A673 (cell line): ENCODE measurements around the gene KCNQ2. TPM values are rescaled to one million over a fixed set of nuclear protein-coding genes. Genes with fewer than 3 reads are reported as not detected.

Experiments
- BruUV-seq: library from RNA; stranded (reverse); fragments of 400-500 nt; replicated peaks from 2 replicates; lab custom pipeline; 2021; lab: Mats Ljungman, UMichigan
- CTCF ChIA-PET: fragments of 300-600 bp; sonication (Branson Sonifier 250); formaldehyde crosslinking; loops from one replicate; lab custom pipeline; 2022; ENCODE audit warnings: antibody characterized with exemption; lab: Charles Lee
- POLR2A ChIA-PET: fragments of 300-600 bp; sonication (Branson Sonifier 250); formaldehyde crosslinking; loops from one replicate; lab custom pipeline; 2022; ENCODE audit warnings: antibody characterized with exemption; ENCODE audit not compliant: low non-redundant PET; lab: Charles Lee
- DNase-seq: peaks from one replicate; pipeline ENCODE4 v3.0.0-alpha.2; 2015; ENCODE audit warnings: low spot score
- H3K27ac ChIP-seq: fragments of 200-600 bp; sonication (generic); 2 replicates; pipeline ENCODE4 v1.5.1; 2016; ENCODE audit warnings: mixed run types, low read depth, mild to moderate bottlenecking, mixed read lengths, antibody characterized with exemption, low read length; ENCODE audit not compliant: poor library complexity, severe bottlenecking
- H3K27me3 ChIP-seq: fragments of 200-600 bp; sonication (generic); replicated peaks from 2 replicates; pipeline ENCODE4 v1.6.1; 2017; ENCODE audit warnings: mixed run types, low read depth, mild to moderate bottlenecking, mixed read lengths, antibody characterized with exemption, low read length; ENCODE audit not compliant: insufficient read depth, poor library complexity
- H3K36me3 ChIP-seq: fragments of 200-600 bp; sonication (generic); 2 replicates; pipeline ENCODE4 v1.6.1; 2016; ENCODE audit warnings: mixed run types, mild to moderate bottlenecking, mixed read lengths, antibody characterized with exemption, low read length; ENCODE audit not compliant: insufficient read depth, poor library complexity, severe bottlenecking
- H3K4me1 ChIP-seq: fragments of 200-600 bp; sonication (generic); 2 replicates; pipeline ENCODE4 v1.6.1; 2017; ENCODE audit warnings: mixed run types, mild to moderate bottlenecking, mixed read lengths, antibody characterized with exemption, low read length; ENCODE audit not compliant: insufficient read depth, poor library complexity, severe bottlenecking
- H3K4me3 ChIP-seq: fragments of 200-600 bp; sonication (generic); 2 replicates; pipeline ENCODE4 v1.5.1; 2016; ENCODE audit warnings: low read depth, mixed run types, mild to moderate bottlenecking, mixed read lengths, low read length; ENCODE audit not compliant: poor library complexity, severe bottlenecking
- H3K9me3 ChIP-seq: fragments of 200-600 bp; sonication (generic); 2 replicates; pipeline ENCODE4 v1.6.1; 2016; ENCODE audit warnings: mixed run types, low read depth, mild to moderate bottlenecking, mixed read lengths, antibody characterized with exemption, low read length; ENCODE audit not compliant: poor library complexity, severe bottlenecking
- EZH2 ChIP-seq: fragments of 200-600 bp; sonication (generic); IDR thresholded peaks from 2 replicates; pipeline ENCODE4 v1.6.1; 2017; ENCODE audit warnings: borderline replicate concordance, low read depth, mild to moderate bottlenecking, mixed read lengths, antibody characterized with exemption, low read length; ENCODE audit not compliant: poor library complexity, severe bottlenecking
- intact Hi-C: fragments of 100-400 bp; cut with micrococcal nuclease; formaldehyde crosslinking; loops from one replicate; pipeline ENCODE4 v1.10.0; 2022; ENCODE audit not compliant: unreplicated experiment
- total RNA-seq: library from RNA; stranded (reverse); gene quantifications from 2 replicates; pipeline ENCODE4 v1.2.3, GENCODE V29; 2021
- TF ChIP-seq, protein P1 (sequence below): fragments of 300-800, 200-600 bp; sonication (generic); conservative IDR thresholded peaks from 2 replicates; pipeline ENCODE4 v1.5.1; 2017; ENCODE audit warnings: low read depth, mild to moderate bottlenecking, antibody characterized with exemption, low read length, moderate library complexity, mixed read lengths

Gene KCNQ2
- total RNA-seq, 1 experiment from 2014 or later, result 6.6 TPM

DNA sequence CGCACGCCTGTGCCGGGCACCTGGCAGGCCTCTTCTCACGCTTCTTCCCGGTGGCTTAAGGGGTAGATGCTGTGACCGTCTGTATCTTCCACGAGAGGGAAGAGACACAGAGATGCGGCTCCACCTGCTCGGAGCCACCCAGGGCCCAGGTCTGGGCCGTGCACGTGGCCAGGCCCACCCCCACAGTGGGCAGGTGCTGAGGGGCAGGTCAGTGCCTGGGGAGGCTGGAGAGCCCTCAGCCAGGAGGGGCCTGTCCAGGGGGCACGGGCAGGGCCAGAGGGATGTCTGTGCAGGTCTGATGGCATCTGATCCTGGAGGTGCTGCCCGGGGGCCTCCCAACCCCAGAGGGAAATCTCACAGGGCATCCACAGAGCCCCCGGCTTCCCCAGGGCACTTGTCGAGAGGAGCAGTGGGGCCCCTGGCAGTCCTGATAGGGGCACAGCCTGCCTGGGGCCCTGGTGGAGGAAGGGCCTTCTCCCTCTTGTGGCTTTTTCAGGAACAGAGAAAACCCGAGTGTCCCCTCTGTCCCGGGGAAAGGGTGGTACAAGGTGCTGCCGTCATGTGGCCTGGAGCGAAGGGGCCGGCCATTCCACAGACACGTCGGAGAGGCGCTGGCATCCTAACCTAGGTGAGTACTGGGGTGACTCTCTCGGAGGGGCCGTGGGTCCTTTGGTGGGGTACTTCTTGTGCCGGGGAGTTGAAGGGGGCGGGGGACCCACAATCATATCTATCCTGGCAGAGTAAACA, 61.1 kb downstream of the KCNQ2 start:
- BruUV-seq, result no TSS peak
- no peaks in the 10 kb centered on the region for H3K36me3 ChIP-seq
- H3K27me3 ChIP-seq, result peaks cover 14% of the 10 kb centered on the region
- no peak for DNase-seq
- H3K9me3 ChIP-seq, result no peaks in the 10 kb centered on the region
- no peaks in the 10 kb centered on the region for H3K4me1 ChIP-seq
- no peak overlapping the region for H3K4me3 ChIP-seq
- intact Hi-C loops, result no loop called here
- TF ChIP-seq, protein P1, sequence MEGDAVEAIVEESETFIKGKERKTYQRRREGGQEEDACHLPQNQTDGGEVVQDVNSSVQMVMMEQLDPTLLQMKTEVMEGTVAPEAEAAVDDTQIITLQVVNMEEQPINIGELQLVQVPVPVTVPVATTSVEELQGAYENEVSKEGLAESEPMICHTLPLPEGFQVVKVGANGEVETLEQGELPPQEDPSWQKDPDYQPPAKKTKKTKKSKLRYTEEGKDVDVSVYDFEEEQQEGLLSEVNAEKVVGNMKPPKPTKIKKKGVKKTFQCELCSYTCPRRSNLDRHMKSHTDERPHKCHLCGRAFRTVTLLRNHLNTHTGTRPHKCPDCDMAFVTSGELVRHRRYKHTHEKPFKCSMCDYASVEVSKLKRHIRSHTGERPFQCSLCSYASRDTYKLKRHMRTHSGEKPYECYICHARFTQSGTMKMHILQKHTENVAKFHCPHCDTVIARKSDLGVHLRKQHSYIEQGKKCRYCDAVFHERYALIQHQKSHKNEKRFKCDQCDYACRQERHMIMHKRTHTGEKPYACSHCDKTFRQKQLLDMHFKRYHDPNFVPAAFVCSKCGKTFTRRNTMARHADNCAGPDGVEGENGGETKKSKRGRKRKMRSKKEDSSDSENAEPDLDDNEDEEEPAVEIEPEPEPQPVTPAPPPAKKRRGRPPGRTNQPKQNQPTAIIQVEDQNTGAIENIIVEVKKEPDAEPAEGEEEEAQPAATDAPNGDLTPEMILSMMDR, result no peak
- no peak for TF ChIP-seq EZH2
- ChIA-PET CTCF (no interaction called here), POLR2A (no interaction called here)
- H3K27ac ChIP-seq, result no peak overlapping the region

GRCh38 chr20:63409834-63410435, 62.5 kb downstream of the KCNQ2 start:
- Histone ChIP-seq H3K9me3 (no peaks in the 10 kb centered on the region), H3K27ac (no peak overlapping the region), H3K36me3 (no peaks in the 10 kb centered on the region), H3K4me1 (no peaks in the 10 kb centered on the region), H3K4me3 (no peak overlapping the region), H3K27me3 (peaks cover 5% of the 10 kb centered on the region)
- no peak for DNase-seq
- intact Hi-C loops, result no loop called here
- ChIA-PET POLR2A (no interaction called here), CTCF (no interaction called here)
- no peak for TF ChIP-seq EZH2
- TF ChIP-seq, protein P1, result no peak
- BruUV-seq, result no TSS peak

DNA sequence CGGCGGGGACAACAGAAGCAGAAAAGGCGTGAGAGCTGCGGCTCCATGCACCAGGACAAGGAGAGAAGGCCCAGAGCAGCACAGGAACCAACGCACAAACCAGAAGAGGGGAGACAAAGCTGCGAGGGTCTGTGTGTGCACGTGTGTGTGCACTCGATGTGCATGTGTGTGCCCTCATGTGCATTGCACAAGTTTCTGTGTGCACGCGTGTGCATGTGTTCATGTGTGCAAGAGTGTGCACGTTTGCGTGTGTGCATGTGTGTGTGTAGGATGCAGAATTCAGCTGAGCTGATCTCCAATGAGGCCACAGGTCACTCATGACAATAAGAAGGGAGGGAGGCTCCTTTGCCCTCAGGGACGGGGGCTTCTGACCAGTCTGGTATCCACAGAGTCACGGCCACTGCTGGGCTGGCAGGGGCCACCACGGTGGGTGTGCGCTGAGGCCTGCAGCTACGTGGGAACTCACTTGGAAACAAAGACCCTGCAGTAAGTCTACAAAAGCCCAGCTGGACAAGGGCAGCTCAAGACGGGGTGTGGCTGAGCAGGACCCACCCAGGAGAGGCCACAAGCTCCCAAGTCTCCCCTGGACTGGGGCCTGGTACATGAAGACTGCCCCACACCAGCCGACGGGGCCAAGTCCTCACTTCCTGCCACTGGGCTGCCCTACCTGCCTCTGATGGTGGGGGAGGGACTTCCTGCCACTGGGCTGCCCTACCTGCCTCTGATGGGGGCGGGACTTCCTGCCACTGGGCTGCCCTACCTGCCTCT, 63.2 kb downstream of the KCNQ2 start:
- Histone ChIP-seq H3K4me3 (no peak overlapping the region), H3K27me3 (no peaks in the 10 kb centered on the region), H3K27ac (no peak overlapping the region), H3K9me3 (no peaks in the 10 kb centered on the region), H3K36me3 (no peaks in the 10 kb centered on the region), H3K4me1 (no peaks in the 10 kb centered on the region)
- TF ChIP-seq, protein P1, result no peak
- TF ChIP-seq EZH2, result no peak
- DNase-seq, result no peak
- BruUV-seq, result no TSS peak
- CTCF ChIA-PET, result no interaction called here
- intact Hi-C loops, result no loop called here
- POLR2A ChIA-PET, result no interaction called here
